Stomach (tissue), 9 donors: Measurements from ENCODE around the gene VEGFB. TPM values are rescaled to one million over a fixed set of nuclear protein-coding genes. Genes with fewer than 3 reads are reported as not detected.

Experiments used
- DNase-seq, 2 donors: peaks; one replicate each; pipeline versions ENCODE4 v3.0.0 to v3.0.0-alpha.2; 2013 to 2019
- H3K27ac ChIP-seq, 5 donors: fragments of 200-600 bp in 4 of 5; sonication (generic) in 4 of 5; one replicate each; pipeline ENCODE4 v1.5.1; 2013 to 2019; ENCODE audit warnings: mild to moderate bottlenecking in 1 of 5, moderate library complexity in 1 of 5
- H3K27me3 ChIP-seq, 3 donors: fragments of 200-600 bp; sonication (generic); one replicate each; pipeline ENCODE4 v1.5.1; 2017 to 2019; ENCODE audit warnings: mixed run types in 1 of 3
- H3K36me3 ChIP-seq, 4 donors: fragments of 200-600 bp; sonication (generic); 1 replicate in 3 of 4; 2 replicates in 1 of 4; pipeline ENCODE4 v1.5.1; 2016 to 2019
- H3K4me1 ChIP-seq, 4 donors: fragments of 200-600 bp; sonication (generic); one replicate each; pipeline ENCODE4 v1.5.1; 2016 to 2019
- H3K4me3 ChIP-seq, 4 donors: fragments of 200-600 bp; sonication (generic) in 3 of 4; one replicate each; pipeline ENCODE4 v1.5.1; 2016 to 2019; ENCODE audit warnings: mild to moderate bottlenecking in 1 of 4
- H3K9me3 ChIP-seq, 4 donors: fragments of 200-600 bp; sonication (generic); one replicate each; pipeline ENCODE4 v1.5.1; 2016 to 2019
- EP300 ChIP-seq: sonication (generic); formaldehyde crosslinking; IDR thresholded peaks from one replicate; pipeline ENCODE4 v1.6.1; 2017; ENCODE audit warnings: antibody characterized with exemption
- POLR2A ChIP-seq, 4 donors: fragments of 450-650 bp; IDR thresholded peaks; one replicate each; pipeline ENCODE4 v1.6.1; 2016; ENCODE audit warnings: antibody characterized with exemption in 4 of 4, control low read depth in 2 of 4, mild to moderate bottlenecking in 1 of 4, moderate library complexity in 1 of 4
- POLR2AphosphoS5 ChIP-seq, 3 donors: sonication (generic); formaldehyde crosslinking; IDR thresholded peaks; one replicate each; pipeline ENCODE4 v1.6.1; 2016; ENCODE audit warnings: antibody characterized with exemption in 3 of 3
- WGBS, 5 donors: extraction: QIAGEN DNeasy Blood & Tissue Kit in 3 of 5; methylation state at CpG; one replicate each; pipeline versions ENCODE4 v1.1.5 to v1.1.7; 2013 to 2018; 5-methylcytosine and 5-hydroxymethylcytosine counted together
- intact Hi-C: fragments of 100-400 bp; cut with DNase I; formaldehyde crosslinking; loops from one replicate; pipeline ENCODE4 v1.15.1; 2023; ENCODE audit warnings: low total_unique reads
- polyA plus RNA-seq, 3 donors: library from polyadenylated mRNA; stranded (reverse); fragments of 200-250 nt; gene quantifications; one replicate each; pipeline ENCODE4 v1.2.3, GENCODE V29; 2013
- total RNA-seq, 5 donors: library from RNA; depleted of rRNA; stranded (reverse); fragments of >200 nt; gene quantifications; one replicate each; pipeline versions ENCODE4 v1.1.0 to v1.2.3, GENCODE V29; 2014 to 2016
- TF ChIP-seq, protein P1 (sequence below), 7 experiments: fragments of 450-650 bp in 4 of 7; fragments of 200-600 bp in 3 of 7; sonication (generic) in 3 of 7; IDR thresholded peaks; one replicate each; pipeline ENCODE4 v1.5.1; 2016 to 2019; ENCODE audit warnings: antibody characterized with exemption in 7 of 7, control low read depth in 2 of 7, mild to moderate bottlenecking in 1 of 7
- donor health status: healthy with polysubstance abuse.
- donor health status: Bipolar disorder and iron deficiency.
- donor health status: healthy.

VEGFB gene
- total and polyA plus RNA-seq, 8 donors, result 2.9 to 167 (median 65.1) TPM

DNA sequence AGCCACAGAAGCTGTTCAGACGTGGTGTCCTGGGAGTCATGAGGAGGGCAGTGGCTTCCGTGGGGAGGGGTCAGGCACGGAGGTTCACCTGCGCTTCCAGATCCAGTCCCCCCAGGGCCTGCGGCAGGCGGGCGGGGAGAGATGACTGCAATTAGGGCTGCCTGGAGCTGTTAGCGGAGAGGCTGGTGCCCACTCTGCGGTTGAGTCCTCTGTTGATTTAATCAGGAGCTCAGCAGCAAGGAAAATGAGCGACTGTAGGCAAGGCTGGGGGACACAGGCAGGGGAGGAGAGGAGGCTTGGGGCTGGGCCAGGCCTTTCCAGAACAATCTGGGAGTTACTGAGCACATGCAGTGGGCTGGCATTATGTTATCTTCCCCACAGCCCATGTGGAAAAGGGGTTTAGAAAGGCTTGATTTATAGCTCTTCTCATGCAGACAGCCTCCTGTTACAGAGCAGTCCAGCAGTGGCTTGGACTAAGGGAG is 30.0 kb downstream of the VEGFB start:
- Histone ChIP-seq H3K27me3 (no peaks in the 10 kb centered on the region), H3K36me3 (peaks cover 44 to 77% (median 75%) of the 10 kb centered on the region in 4 donors), H3K4me3 (no peak overlapping the region), H3K27ac (no peak overlapping the region), H3K9me3 (no peaks in the 10 kb centered on the region), H3K4me1 (peaks cover 15 to 25% (median 24%) of the 10 kb centered on the region in 4 donors)
- intact Hi-C loops, result no loop called here
- DNase-seq, result no peak
- TF ChIP-seq POLR2AphosphoS5 (IDR thresholded peaks at IDR 0.05), result no peak
- TF ChIP-seq, protein P1, sequence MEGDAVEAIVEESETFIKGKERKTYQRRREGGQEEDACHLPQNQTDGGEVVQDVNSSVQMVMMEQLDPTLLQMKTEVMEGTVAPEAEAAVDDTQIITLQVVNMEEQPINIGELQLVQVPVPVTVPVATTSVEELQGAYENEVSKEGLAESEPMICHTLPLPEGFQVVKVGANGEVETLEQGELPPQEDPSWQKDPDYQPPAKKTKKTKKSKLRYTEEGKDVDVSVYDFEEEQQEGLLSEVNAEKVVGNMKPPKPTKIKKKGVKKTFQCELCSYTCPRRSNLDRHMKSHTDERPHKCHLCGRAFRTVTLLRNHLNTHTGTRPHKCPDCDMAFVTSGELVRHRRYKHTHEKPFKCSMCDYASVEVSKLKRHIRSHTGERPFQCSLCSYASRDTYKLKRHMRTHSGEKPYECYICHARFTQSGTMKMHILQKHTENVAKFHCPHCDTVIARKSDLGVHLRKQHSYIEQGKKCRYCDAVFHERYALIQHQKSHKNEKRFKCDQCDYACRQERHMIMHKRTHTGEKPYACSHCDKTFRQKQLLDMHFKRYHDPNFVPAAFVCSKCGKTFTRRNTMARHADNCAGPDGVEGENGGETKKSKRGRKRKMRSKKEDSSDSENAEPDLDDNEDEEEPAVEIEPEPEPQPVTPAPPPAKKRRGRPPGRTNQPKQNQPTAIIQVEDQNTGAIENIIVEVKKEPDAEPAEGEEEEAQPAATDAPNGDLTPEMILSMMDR (IDR thresholded peaks at IDR 0.05), result no peak
- no peak for TF ChIP-seq POLR2A (IDR thresholded peaks at IDR 0.05)
- 85 to 91% (median 90%) methylated on average over 10 of the region's 10 CpGs for WGBS, 5 donors

DNA sequence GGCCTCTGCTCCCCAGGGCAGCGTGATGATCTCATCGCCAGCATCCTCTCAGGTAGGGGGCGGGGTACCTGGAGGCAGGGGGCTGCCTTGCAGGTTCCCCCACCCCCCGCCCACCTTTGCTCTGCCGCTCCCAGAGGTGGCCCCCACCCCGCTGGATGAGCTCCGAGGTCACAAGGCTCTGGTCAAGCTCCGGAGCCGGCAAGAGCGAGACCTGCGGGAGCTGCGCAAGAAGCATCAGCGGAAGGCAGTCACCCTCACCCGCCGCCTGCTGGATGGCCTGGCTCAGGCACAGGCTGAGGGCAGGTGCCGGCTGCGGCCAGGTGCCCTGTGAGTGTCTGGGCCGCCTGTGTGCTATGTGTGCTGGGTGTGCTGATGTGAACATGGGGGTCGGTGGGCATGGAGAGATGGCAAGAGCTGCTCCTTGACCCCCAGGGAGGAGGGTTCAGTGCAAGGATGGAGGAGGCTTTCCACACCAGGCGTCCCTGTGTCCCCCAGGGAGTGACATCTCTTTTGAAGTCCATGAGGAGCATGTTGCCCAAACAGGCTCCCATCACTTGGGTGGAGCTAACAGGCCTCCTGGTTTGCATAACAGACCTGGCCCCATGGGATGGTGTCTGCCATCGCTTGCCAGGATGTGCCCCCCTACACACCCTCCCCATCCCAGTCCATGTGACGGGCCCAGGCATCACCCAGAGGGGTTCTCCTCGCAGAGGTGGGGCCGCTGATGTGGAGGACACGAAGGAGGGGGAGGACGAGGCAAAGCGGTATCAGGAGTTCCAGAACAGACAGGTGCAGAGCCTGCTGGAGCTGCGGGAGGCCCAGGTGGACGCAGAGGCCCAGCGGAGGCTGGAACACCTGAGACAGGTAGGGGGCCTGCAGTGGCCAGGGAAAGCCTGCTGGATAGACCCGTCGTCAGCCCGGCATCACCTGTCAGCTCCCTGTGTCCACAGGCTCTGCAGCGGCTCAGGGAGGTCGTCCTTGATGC is 31.1 kb downstream of the VEGFB start:
- Histone ChIP-seq H3K4me3 (no peak overlapping the region), H3K36me3 (peaks cover 43 to 66% (median 65%) of the 10 kb centered on the region in 4 donors), H3K27ac (no peak overlapping the region), H3K27me3 (no peaks in the 10 kb centered on the region), H3K4me1 (peaks cover 15 to 29% (median 24%) of the 10 kb centered on the region in 4 donors), H3K9me3 (no peaks in the 10 kb centered on the region)
- TF ChIP-seq EP300, result no peak
- TF ChIP-seq POLR2A (IDR thresholded peaks at IDR 0.05), result no peak
- TF ChIP-seq POLR2AphosphoS5 (IDR thresholded peaks at IDR 0.05), result no peak
- TF ChIP-seq, protein P1 (IDR thresholded peaks at IDR 0.05), result no peak
- WGBS, 5 donors, result 91 to 94% (median 93%) methylated on average over 25 to 35 of the region's 35 CpGs
- intact Hi-C loops, result no loop called here
- no peak for DNase-seq

- TF ChIP-seq, protein P1 (IDR thresholded peaks at IDR 0.05), result no peak
- TF ChIP-seq POLR2AphosphoS5 (IDR thresholded peaks at IDR 0.05) (no peak), EP300 (no peak), POLR2A (IDR thresholded peaks at IDR 0.05) (no peak)
Measured at GRCh38 chr11:64266339-64266738, 32.0 kb downstream of the VEGFB start.

DNA sequence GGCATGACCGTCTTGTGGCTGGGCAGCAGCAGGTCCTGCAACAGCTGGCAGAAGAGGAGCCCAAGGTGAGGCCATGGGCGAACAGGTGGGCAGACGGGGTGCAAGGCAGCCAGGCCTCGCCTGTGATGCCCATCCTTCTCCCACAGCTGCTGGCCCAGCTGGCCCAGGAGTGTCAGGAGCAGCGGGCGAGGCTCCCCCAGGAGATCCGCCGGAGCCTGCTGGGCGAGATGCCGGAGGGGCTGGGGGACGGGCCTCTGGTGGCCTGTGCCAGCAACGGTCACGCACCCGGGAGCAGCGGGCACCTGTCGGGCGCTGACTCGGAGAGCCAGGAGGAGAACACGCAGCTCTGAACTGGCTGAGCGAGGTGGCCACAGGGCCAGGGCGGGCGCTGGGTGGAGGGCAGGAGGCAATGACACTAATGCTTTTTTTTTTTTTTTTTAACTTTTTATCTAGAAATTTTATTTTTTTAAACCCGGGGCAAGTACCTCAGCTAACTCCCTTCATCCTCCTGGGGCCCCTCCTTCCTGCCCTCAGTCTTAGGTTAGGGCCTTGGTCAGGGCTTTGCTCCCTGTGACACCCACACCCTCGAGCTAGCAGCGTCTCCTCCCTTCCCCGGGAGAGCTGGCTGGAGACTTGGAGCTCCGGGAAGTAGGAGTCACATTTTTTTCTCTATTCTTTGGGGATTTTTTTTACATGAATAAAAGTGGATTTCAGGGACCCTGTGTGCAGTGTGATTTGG is 33.0 kb downstream of the VEGFB start:
- Histone ChIP-seq H3K36me3 (peaks cover 31 to 51% (median 48%) of the 10 kb centered on the region in 4 donors), H3K4me1 (peaks cover 25 to 38% (median 34%) of the 10 kb centered on the region in 4 donors)
- WGBS, 5 donors, result 56 to 81% (median 66%) methylated on average over 19 to 27 of the region's 27 CpGs

More at GRCh38 chr11:64266339-64266738, 32.0 kb downstream of the VEGFB start:
- Histone ChIP-seq H3K27me3 (no peaks in the 10 kb centered on the region), H3K27ac (peak overlapping the region in 1 of 5 donors; percentile 96), H3K9me3 (no peaks in the 10 kb centered on the region), H3K4me3 (no peak overlapping the region), H3K4me1 (peaks cover 15 to 29% (median 24%) of the 10 kb centered on the region in 4 donors), H3K36me3 (peaks cover 41 to 61% (median 59%) of the 10 kb centered on the region in 4 donors)
- 83 to 91% (median 89%) methylated on average over 15 of the region's 15 CpGs for WGBS, 5 donors
- no peak for DNase-seq
- intact Hi-C loops, result no loop called here

More for the DNA sequence above, 33.0 kb downstream of the VEGFB start:
- Histone ChIP-seq H3K27ac (peak overlapping the region; percentile 92 to 99 (median 95)), H3K4me3 (peak overlapping the region in 1 of 4 donors; percentile 72), H3K9me3 (no peaks in the 10 kb centered on the region), H3K27me3 (no peaks in the 10 kb centered on the region)
- intact Hi-C loops, result no loop called here
- DNase-seq, result no peak
- TF ChIP-seq, protein P1 (IDR thresholded peaks at IDR 0.05), result no peak
- TF ChIP-seq EP300 (no peak), POLR2A (IDR thresholded peaks at IDR 0.05) (no peak), POLR2AphosphoS5 (IDR thresholded peaks at IDR 0.05) (no peak)
